Measurements from ENCODE around the gene SDCCAG8. TPM values are rescaled to one million over a fixed set of nuclear protein-coding genes. Genes with fewer than 3 reads are reported as not detected.

The SDCCAG8 gene
- total RNA-seq, 2 donors from 2014 or later = 49.0 to 56.4 TPM

- Histone ChIP-seq H3K27ac (no peak overlapping the region), H3K4me1 (no peaks in the 10 kb centered on the region), H3K27me3 (no peaks in the 10 kb centered on the region), H3K36me3 (replicated peaks in 1 of 2; ENCODE audit: insufficient read depth in 1 of 2, low read depth in 2 of 2) (no peaks in the 10 kb centered on the region), H3K9me3 (no peaks in the 10 kb centered on the region), H3K4me3 (no peak overlapping the region)
- TF ChIP-seq CTCF (IDR thresholded peaks at IDR 0.05) (no peak), POLR2A (IDR thresholded peaks at IDR 0.05) (no peak)
- ATAC-seq (no peak), DNase-seq (no peak)
- WGBS, 2 donors = 86 to 88% methylated on average over 9 of the region's 9 CpGs
- intact Hi-C loops (cut with DNase I) = no loop called here
These were observed 201.6 kb downstream of the SDCCAG8 start for GRCh38 chr1:243457363-243457982.

GRCh38 chr1:243459059-243459458 lies 203.2 kb downstream of the SDCCAG8 start:
- Histone ChIP-seq H3K27me3 (no peaks in the 10 kb centered on the region), H3K4me3 (no peak overlapping the region), H3K4me1 (no peaks in the 10 kb centered on the region), H3K9me3 (no peaks in the 10 kb centered on the region), H3K36me3 (replicated peaks in 1 of 2; ENCODE audit: insufficient read depth in 1 of 2, low read depth in 2 of 2) (no peaks in the 10 kb centered on the region), H3K27ac (no peak overlapping the region)
- DNase-seq (no peak), ATAC-seq (no peak)
- TF ChIP-seq POLR2A (IDR thresholded peaks at IDR 0.05) = no peak
- no peak for TF ChIP-seq CTCF (IDR thresholded peaks at IDR 0.05)
- WGBS, 2 donors = 81 to 87% methylated on average over 3 of the region's 3 CpGs
- intact Hi-C loops (cut with DNase I) = no loop called here

- no peak for ATAC-seq
- TF ChIP-seq CTCF (IDR thresholded peaks at IDR 0.05) (no peak), POLR2A (IDR thresholded peaks at IDR 0.05) (no peak)
- no peaks in the 10 kb centered on the region for H3K4me1 ChIP-seq
- no peak overlapping the region for H3K27ac ChIP-seq
- intact Hi-C loops (cut with DNase I) = no loop called here
- no peaks in the 10 kb centered on the region for H3K36me3 ChIP-seq (replicated peaks in 1 of 2; ENCODE audit: insufficient read depth in 1 of 2, low read depth in 2 of 2)
- WGBS, 2 donors = 96 to 99% methylated on average over 4 of the region's 4 CpGs
- DNase-seq = no peak
- no peak overlapping the region for H3K4me3 ChIP-seq
- no peaks in the 10 kb centered on the region for H3K27me3 ChIP-seq
- no peaks in the 10 kb centered on the region for H3K9me3 ChIP-seq
These were observed 205.9 kb downstream of the SDCCAG8 start for GRCh38 chr1:243461700-243462099.

- intact Hi-C loops (cut with DNase I) = no loop called here
- no peaks in the 10 kb centered on the region for H3K9me3 ChIP-seq
- no peak for TF ChIP-seq CTCF (IDR thresholded peaks at IDR 0.05)
- no peak for TF ChIP-seq POLR2A (IDR thresholded peaks at IDR 0.05)
- no peak overlapping the region for H3K4me3 ChIP-seq
- H3K27me3 ChIP-seq = no peaks in the 10 kb centered on the region
- 100% methylated on average over 1 of the region's 1 CpG for WGBS, 2 donors
- ATAC-seq = no peak
- no peak overlapping the region for H3K27ac ChIP-seq
- H3K36me3 ChIP-seq (replicated peaks in 1 of 2; ENCODE audit: insufficient read depth in 1 of 2, low read depth in 2 of 2) = no peaks in the 10 kb centered on the region
- no peaks in the 10 kb centered on the region for H3K4me1 ChIP-seq
- no peak for DNase-seq
These were observed 207.3 kb downstream of the SDCCAG8 start for GRCh38 chr1:243462929-243463697.

Measured in body of pancreas (tissue), 4 donors.